AG04450 (cell line): ENCODE measurements around the gene CEP192. TPM values are rescaled to one million over a fixed set of nuclear protein-coding genes. Genes with fewer than 3 reads are reported as not detected.
"Not testable (repeated sequence)": the region's sequence is repeated elsewhere in the genome, so short reads cannot be mapped to it uniquely, and the experiment has no call there.

Experiments used
- CTCF ChIA-PET: fragments of 300-600, 350-600 bp; formaldehyde crosslinking; extraction: SDS; loops from one replicate; lab custom pipeline; 2022; ENCODE audit warnings: antibody characterized with exemption, inconsistent platforms; lab: Charles Lee
- POLR2A ChIA-PET: fragments of 350-600 bp; formaldehyde crosslinking; extraction: SDS; loops from one replicate; lab custom pipeline; 2021; ENCODE audit warnings: antibody characterized with exemption, inconsistent platforms; lab: Yijun Ruan, JAX
- DNase-seq: peaks from one replicate; pipeline ENCODE4 v3.0.0-alpha.2; 2011; ENCODE audit warnings: low read depth, low spot score
- H3K27ac ChIP-seq: one replicate; pipeline ENCODE4 v1.5.1; 2012; ENCODE audit warnings: low read depth, low read length, control low read depth
- H3K27me3 ChIP-seq: one replicate; pipeline ENCODE4 v1.6.0; 2012; ENCODE audit warnings: low read length; ENCODE audit not compliant: control insufficient read depth, insufficient read depth
- H3K4me3 ChIP-seq: 2 replicates; pipeline ENCODE4 v1.5.1; 2011; ENCODE audit warnings: mild to moderate bottlenecking, low read depth, low read length, control low read depth
- H3K9me3 ChIP-seq: 2 replicates; pipeline ENCODE4 v1.5.1; 2012; ENCODE audit warnings: low read length; ENCODE audit not compliant: control insufficient read depth, insufficient read depth
- CTCF ChIP-seq: IDR thresholded peaks from 2 replicates; pipeline ENCODE4 v1.5.1; 2011; ENCODE audit warnings: low read depth, low read length, control low read depth, inconsistent platforms
- polyA plus RNA-seq: library from polyadenylated mRNA; depleted of rRNA; stranded (reverse); fragments of >200 nt; gene quantifications from 2 replicates; pipeline ENCODE4 v1.2.3, GENCODE V29; 2011

The CEP192 gene
- polyA plus RNA-seq, 1 experiment, result 21.1 TPM

GRCh38 chr18:12973562-12974213 is 17.5 kb upstream of the CEP192 start:
- no peaks in the 10 kb centered on the region for H3K9me3 ChIP-seq
- no peak for TF ChIP-seq CTCF
- ChIA-PET CTCF (no interaction called here), POLR2A (no interaction called here)
- H3K27me3 ChIP-seq, result no peaks in the 10 kb centered on the region
- H3K4me3 ChIP-seq, result no peak overlapping the region
- H3K27ac ChIP-seq, result no peak overlapping the region
- no peak for DNase-seq

GRCh38 chr18:12975488-12975887 is 15.7 kb upstream of the CEP192 start:
- no peak for TF ChIP-seq CTCF
- DNase-seq, result no peak
- Histone ChIP-seq H3K27ac (no peak overlapping the region), H3K27me3 (no peaks in the 10 kb centered on the region), H3K4me3 (no peak overlapping the region), H3K9me3 (no peaks in the 10 kb centered on the region)
- POLR2A ChIA-PET, result interaction anchor here (1.2 kb wide), 1 partner anchor 15 kb away, joined by 3 read pairs; no protein-coding TSS in a partner anchor
- CTCF ChIA-PET, result no interaction called here

DNA sequence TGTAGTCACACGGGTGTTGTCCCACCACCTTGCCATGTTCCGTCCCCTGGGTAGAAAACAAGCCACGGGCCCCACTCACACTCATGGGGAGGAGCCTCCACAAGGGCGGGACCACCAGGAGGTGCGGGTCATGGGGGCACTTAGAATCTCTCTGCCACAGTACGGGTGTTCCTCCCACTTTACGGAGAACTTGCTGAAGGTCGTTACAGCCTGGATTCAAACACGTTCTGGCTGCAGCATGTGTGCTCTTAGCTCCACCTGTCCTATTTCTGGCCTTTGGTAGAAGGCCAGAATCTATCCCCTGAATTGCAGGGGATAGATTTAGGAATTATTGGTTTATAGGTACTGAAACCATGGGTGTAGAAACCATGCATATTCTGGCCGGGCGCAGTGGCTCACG is 14.9 kb upstream of the CEP192 start:
- no peak for TF ChIP-seq CTCF
- no peak for DNase-seq
- Histone ChIP-seq H3K27me3 (no peaks in the 10 kb centered on the region), H3K27ac (no peak overlapping the region), H3K9me3 (no peaks in the 10 kb centered on the region), H3K4me3 (no peak overlapping the region)
- CTCF ChIA-PET, result no interaction called here
- POLR2A ChIA-PET, result interaction anchor here (0.6 to 1.2 kb wide), 2 partner anchors 14 to 28 kb away, joined by 3 to 4 read pairs; no protein-coding TSS in a partner anchor

DNA sequence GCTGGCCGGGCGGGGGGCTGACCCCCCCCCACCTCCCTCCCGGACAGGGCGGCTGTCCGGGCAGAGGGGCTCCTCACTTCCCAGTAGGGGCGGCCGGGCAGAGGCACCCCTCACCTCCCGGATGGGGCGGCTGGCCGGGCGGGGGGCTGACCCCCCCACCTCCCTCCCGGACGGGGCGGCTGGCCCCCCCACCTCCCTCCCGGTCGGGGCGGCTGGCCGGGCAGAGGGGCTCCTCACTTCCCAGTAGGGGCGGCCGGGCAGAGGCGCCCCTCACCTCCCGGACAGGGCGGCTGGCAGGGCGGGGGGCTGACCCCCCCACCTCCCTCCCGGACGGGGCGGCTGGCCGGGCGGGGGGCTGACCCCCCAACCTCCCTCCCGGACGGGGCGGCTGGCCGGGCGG is 11.1 kb upstream of the CEP192 start:
- H3K27ac ChIP-seq, H3K9me3 ChIP-seq, H3K4me3 ChIP-seq, DNase-seq, H3K27me3 ChIP-seq, CTCF ChIA-PET, POLR2A ChIA-PET: not testable (repeated sequence)

DNA sequence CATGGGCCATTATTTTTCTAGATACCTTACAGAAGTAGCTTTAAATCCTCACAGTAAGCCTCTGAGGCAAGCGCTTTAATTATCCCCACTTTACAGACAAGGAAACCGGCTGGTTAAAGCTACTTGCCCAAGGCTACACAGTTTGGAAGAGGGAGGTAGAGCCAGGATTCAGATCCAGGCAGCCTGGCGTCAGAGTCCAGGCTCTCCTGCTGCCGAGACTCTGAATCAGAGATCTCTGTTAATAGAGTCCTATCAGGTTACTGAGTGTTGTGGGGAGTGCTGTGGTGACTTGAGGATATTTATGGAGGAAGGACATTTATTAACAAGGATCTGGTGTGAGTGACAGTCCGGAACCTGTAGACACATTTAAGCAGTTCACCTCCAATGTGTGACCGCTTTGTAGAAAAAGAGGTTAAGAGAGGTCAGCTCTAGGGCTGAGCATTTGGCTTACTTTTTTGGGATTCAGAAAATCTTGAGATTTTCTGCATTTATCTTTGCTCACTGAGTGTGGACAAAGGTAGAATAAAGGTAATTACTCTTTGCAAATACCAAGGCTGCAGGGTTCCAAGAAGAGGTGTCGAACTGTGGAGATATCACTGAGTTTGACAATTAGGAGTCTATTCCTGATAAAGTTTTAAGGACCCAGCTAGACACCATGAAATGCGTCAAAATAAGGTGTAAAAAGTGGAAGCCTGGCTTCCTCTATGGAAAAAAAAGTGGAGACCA is 1.6 kb upstream of the CEP192 start:
- ChIA-PET CTCF (interaction anchor here (0.6 to 1.3 kb wide), 3 partner anchors 27 to 170 kb away, joined by 3 to 8 read pairs (median 5); no protein-coding TSS in a partner anchor), POLR2A (no interaction called here)
- TF ChIP-seq CTCF, result no peak
- Histone ChIP-seq H3K27ac (no peak overlapping the region), H3K27me3 (no peaks in the 10 kb centered on the region), H3K4me3 (no peak overlapping the region), H3K9me3 (no peaks in the 10 kb centered on the region)
- DNase-seq, result no peak
